Fibroblast of skin of left biceps (primary cell): ENCODE results near the gene LGALS1.
"Not testable (repeated sequence)": the region's sequence is repeated elsewhere in the genome, so short reads cannot be mapped to it uniquely, and the experiment has no call there.

Experiments
- DNase-seq, 2 experiments: peaks; one replicate each; pipeline ENCODE4 v3.0.0-alpha.2; 2013; ENCODE audit warnings: low read depth in 2 of 2

The LGALS1 gene

GRCh38 chr22:37717235-37717634 is 41.8 kb downstream of the LGALS1 start:
- not testable (repeated sequence) for DNase-seq

GRCh38 chr22:37717746-37718305 is 42.4 kb downstream of the LGALS1 start:
- not testable (repeated sequence) for DNase-seq

GRCh38 chr22:37725551-37726240 is 50.3 kb downstream of the LGALS1 start:
- no peak for DNase-seq

- no peak for DNase-seq
Measured at GRCh38 chr22:37726241-37726887, 50.9 kb downstream of the LGALS1 start.

- no peak for DNase-seq
Measured at GRCh38 chr22:37728620-37729019, 53.2 kb downstream of the LGALS1 start.
